KMS-11 (cell line): ENCODE results near the gene HACL1.

Experiments used
- H2AFZ ChIP-seq: fragments of 200-600 bp; sonication (generic); 2 replicates; pipeline ENCODE4 v1.6.1; 2016; ENCODE audit warnings: antibody characterized with exemption, mixed run types, low read depth
- H3K27ac ChIP-seq: fragments of 200-600 bp; sonication (generic); 2 replicates; pipeline ENCODE4 v1.6.1; 2016; ENCODE audit warnings: mild to moderate bottlenecking, mixed run types
- H3K27me3 ChIP-seq: fragments of 200-600 bp; sonication (generic); 2 replicates; pipeline ENCODE4 v1.6.1; 2017; ENCODE audit warnings: mild to moderate bottlenecking, low read depth, mixed run types, moderate library complexity; ENCODE audit not compliant: insufficient read depth
- H3K36me3 ChIP-seq: fragments of 200-600 bp; sonication (generic); 2 replicates; pipeline ENCODE4 v1.6.1; 2017; ENCODE audit warnings: mild to moderate bottlenecking, mixed run types; ENCODE audit not compliant: insufficient read depth
- H3K4me1 ChIP-seq: fragments of 200-600 bp; sonication (generic); 2 replicates; pipeline ENCODE4 v1.6.1; 2016; ENCODE audit warnings: mild to moderate bottlenecking, low read depth, mixed run types; ENCODE audit not compliant: poor library complexity, severe bottlenecking
- H3K4me2 ChIP-seq: fragments of 200-600 bp; sonication (generic); 2 replicates; pipeline ENCODE4 v1.7.0; 2016; ENCODE audit warnings: mild to moderate bottlenecking, mixed run types
- H3K4me3 ChIP-seq: fragments of 200-600 bp; sonication (generic); IDR thresholded peaks from 2 replicates; pipeline ENCODE4 v1.6.1; 2017; ENCODE audit warnings: low read depth, low read length, mixed read lengths; ENCODE audit not compliant: insufficient read depth
- H3K79me2 ChIP-seq: fragments of 200-600 bp; sonication (generic); 2 replicates; pipeline ENCODE4 v1.6.1; 2016; ENCODE audit warnings: low read depth, mixed run types; ENCODE audit not compliant: insufficient read depth
- H3K9ac ChIP-seq: fragments of 200-600 bp; sonication (generic); 2 replicates; pipeline ENCODE4 v1.6.1; 2016; ENCODE audit warnings: mild to moderate bottlenecking, mixed run types
- H4K20me1 ChIP-seq: fragments of 200-600 bp; sonication (generic); 2 replicates; pipeline ENCODE4 v1.6.1; 2016; ENCODE audit warnings: mild to moderate bottlenecking, mixed run types; ENCODE audit not compliant: insufficient read depth
- TF ChIP-seq, protein P1 (sequence below): fragments of 200-600 bp; sonication (generic); conservative IDR thresholded peaks from 2 replicates; pipeline ENCODE4 v1.6.1; 2017; ENCODE audit warnings: low read depth, mild to moderate bottlenecking, antibody characterized with exemption, low read length, moderate library complexity, mixed read lengths

HACL1 gene

DNA sequence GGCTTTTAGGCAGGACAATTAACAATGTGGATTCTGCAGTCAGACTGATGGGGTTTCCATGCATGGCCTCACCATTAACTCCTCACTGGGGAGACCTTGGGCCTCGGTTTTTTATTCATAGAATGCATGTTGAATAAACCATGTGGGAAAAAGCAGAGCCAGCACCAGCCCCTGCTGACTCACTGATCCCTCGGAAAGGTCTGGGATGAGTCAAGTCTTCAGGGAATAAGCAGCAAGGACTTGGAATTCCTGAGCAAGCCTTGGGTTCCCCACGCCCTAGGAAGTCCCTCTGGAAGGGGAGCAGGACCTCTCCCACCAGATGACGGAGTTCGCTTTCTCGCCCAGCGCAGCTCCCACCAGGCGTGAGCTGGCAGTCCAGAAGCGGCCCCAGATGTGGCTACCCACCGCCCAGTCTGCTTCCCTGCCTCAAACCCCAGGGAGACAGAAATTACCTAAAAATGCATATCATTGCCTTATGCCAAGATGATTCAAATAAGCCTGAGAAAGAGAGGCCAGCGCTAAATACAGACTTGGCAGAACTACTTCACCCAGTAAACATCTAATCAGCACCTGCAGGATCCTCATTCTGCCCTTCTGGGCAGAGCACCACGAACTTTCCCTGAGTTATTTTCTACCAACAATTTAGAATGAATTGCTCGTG, 45.6 kb upstream of the HACL1 start:
- Histone ChIP-seq H3K4me2 (peak overlapping the region; percentile 94), H3K27ac (peak overlapping the region; percentile 78), H2AFZ (peak overlapping the region; percentile 39; the same call in 1 of the 2 replicates), H3K36me3 (no peaks in the 10 kb centered on the region), H3K79me2 (no peaks in the 10 kb centered on the region), H4K20me1 (no peaks in the 10 kb centered on the region), H3K9ac (peak overlapping the region; percentile 23; the same call in 1 of the 2 replicates), H3K4me1 (peaks cover 48% of the 10 kb centered on the region), H3K27me3 (no peaks in the 10 kb centered on the region), H3K4me3 (no peak overlapping the region)
- TF ChIP-seq, protein P1, sequence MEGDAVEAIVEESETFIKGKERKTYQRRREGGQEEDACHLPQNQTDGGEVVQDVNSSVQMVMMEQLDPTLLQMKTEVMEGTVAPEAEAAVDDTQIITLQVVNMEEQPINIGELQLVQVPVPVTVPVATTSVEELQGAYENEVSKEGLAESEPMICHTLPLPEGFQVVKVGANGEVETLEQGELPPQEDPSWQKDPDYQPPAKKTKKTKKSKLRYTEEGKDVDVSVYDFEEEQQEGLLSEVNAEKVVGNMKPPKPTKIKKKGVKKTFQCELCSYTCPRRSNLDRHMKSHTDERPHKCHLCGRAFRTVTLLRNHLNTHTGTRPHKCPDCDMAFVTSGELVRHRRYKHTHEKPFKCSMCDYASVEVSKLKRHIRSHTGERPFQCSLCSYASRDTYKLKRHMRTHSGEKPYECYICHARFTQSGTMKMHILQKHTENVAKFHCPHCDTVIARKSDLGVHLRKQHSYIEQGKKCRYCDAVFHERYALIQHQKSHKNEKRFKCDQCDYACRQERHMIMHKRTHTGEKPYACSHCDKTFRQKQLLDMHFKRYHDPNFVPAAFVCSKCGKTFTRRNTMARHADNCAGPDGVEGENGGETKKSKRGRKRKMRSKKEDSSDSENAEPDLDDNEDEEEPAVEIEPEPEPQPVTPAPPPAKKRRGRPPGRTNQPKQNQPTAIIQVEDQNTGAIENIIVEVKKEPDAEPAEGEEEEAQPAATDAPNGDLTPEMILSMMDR: no peak

DNA sequence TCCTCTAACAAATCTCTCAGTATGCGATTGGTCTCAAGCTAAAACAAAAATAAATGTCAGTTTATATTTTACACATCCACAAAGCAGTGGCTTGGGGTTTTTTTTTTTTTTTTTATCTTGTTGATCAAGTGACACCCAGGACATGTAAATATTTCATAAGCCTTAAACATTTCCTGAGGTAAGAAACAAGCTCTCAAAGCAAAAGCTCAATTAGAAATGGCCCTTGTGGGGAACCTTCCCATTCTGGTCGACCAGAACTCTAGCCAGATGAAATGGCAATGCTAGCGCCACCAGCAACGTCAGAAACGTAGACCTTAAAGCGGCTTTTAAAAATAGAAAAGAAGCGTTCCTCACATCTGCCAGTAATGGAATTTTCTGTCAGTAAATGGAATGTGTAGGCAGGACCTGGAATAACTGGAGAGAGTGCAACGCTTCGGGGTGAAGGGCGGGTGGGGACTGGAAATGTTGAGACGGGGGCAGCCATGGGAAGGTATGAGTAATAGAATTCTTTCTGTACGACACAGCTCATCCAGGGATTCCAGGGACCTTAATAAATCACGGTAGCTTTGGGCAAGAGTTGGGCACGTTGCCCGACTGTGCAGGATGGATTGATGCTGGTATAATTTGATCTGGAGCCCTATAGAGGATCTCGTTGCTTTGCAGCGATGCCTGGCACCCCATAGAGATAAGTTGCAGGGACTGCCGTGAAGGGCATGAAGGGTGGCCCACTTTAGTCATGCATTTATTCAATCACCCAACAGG, 44.6 kb upstream of the HACL1 start:
- Histone ChIP-seq H3K27ac (no peak overlapping the region), H2AFZ (no peak overlapping the region)

DNA sequence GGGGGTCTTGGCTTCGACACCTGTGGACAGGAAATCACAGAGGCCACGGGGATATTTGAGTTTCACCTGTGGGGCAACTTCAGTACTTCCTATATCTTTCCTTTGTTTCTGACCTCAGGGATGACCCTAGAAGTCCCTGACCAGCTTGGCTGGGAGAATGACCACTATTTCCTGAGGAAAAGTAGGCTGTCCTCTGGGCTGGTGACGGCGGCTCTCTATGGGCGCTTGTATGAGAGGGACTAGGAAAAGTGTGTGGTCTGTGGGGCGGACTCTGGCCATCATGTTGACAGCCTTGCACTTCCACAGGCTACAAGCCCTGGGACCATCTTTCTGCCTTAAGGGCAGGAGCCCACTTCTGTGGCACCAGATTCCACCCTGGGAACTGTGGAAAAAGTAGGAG, 43.9 kb upstream of the HACL1 start:
- Histone ChIP-seq H3K4me3 (no peak overlapping the region), H3K4me2 (no peak overlapping the region), H3K79me2 (no peaks in the 10 kb centered on the region), H3K9ac (no peak overlapping the region), H3K27me3 (no peaks in the 10 kb centered on the region), H3K36me3 (no peaks in the 10 kb centered on the region), H3K4me1 (peaks cover 48% of the 10 kb centered on the region), H2AFZ (no peak overlapping the region), H3K27ac (no peak overlapping the region), H4K20me1 (no peaks in the 10 kb centered on the region)
- TF ChIP-seq, protein P1: no peak

More for the DNA sequence above, 44.6 kb upstream of the HACL1 start:
- Histone ChIP-seq H3K4me2 (peak overlapping the region; percentile 94; the same call in 1 of the 2 replicates), H3K9ac (no peak overlapping the region), H3K36me3 (no peaks in the 10 kb centered on the region), H3K4me1 (peaks cover 48% of the 10 kb centered on the region), H3K27me3 (no peaks in the 10 kb centered on the region), H3K4me3 (no peak overlapping the region), H3K79me2 (no peaks in the 10 kb centered on the region), H4K20me1 (no peaks in the 10 kb centered on the region)
- TF ChIP-seq, protein P1: no peak

GRCh38 chr3:15638891-15639262, 37.5 kb upstream of the HACL1 start:
- Histone ChIP-seq H3K4me2 (peak overlapping the region; percentile 61; the same call in 1 of the 2 replicates), H3K27ac (no peak overlapping the region), H3K9ac (no peak overlapping the region), H2AFZ (no peak overlapping the region), H3K79me2 (no peaks in the 10 kb centered on the region), H3K4me3 (no peak overlapping the region), H3K4me1 (peaks cover 31% of the 10 kb centered on the region), H4K20me1 (no peaks in the 10 kb centered on the region), H3K36me3 (no peaks in the 10 kb centered on the region), H3K27me3 (no peaks in the 10 kb centered on the region)
- TF ChIP-seq, protein P1: no peak
